ENCODE data around the gene MCOLN2.

Gene MCOLN2

DNA sequence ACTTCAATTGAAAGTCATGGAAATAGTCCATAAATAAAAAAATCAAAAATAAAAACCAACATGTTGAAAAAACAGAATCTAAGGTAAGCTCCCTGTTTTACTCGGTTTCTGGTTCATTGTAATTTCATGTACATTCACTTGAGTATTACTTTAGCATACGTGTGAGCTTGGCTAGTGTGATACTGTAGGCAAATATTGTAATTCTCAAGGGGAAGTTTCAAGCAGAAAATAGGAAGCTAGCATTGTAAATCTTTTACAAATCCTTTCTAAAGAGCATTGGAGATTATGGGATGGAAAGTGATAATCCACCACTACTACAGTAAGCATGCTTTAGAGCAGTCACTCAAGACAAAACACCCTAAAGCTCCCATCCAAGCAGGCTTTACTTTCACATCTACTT is 100.6 kb downstream of the MCOLN2 start:
- no peak for DNase-seq (ENCODE audit: low read depth)

DNA sequence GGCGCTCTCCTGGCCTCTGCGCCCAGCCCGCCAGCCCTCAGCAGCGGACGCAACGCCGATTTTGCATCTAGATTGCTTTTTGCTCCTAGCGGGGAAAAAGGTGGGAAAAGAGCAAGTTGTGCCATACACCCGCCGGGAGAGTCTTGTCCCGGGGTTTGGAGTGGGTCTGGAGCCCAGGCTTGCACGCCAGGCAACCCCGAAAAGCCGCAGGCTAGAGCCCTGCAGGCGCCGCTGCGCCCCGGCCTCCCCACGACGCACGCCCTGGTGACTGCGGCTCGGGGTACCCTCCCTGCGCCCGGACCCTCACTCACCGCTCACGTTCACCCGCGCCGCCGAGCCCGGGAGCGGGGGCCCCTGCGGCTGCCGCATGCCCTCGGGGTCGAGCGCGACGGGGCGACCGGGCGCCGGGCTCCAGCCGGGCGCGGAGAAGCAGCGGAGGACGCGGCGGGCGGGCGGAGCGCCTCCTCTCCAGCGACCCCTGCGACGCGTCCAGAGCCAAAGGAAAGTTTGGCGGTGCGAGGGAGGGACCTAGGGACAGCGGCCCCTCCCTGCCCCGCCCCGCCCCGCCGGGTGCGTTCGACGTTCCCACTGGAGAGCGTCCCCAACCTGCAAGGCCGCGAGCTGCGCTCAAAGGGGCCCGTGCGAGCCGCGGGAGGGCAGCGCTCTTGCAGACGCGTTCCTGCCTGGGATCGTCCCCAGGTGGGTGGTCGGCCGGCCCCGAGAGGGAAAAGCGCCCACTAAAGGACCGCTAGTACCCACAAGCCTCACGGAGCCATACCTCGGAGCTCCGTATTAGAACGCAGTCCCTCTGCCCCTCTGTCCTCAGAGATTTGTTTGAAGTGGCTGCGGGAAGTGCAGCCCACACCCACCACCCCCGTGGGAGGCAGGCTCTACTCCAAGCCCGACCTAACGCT is 104.0 kb downstream of the MCOLN2 start, which contains the start of gene LPAR3:
Gene LPAR3 (minus strand): TSS at position 502 of the 914 bp plus-strand sequence. CDS start 27,086 bp downstream, outside the sequence.
- no peak for DNase-seq (ENCODE audit: low read depth)

DNA sequence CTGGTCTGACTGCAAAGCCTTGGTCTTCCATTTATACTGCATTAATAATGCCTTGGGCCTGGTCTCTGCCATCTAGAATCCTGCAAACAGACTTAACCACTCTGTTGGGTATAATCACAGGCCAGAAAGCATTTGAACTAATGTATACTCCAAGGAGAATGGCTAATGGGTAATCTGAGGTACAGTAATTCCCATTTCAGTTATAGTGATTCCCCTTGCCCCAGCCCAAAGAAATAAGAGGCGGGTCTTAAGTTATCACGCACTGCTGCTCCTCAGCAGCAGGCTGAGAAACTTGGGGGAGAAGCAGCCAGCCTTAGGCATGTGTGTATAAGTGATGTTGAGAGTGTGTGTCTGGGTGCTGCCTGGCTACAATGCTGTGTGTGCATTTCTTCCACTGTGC is 106.3 kb downstream of the MCOLN2 start:
- no peak for DNase-seq (ENCODE audit: low read depth)

DNA sequence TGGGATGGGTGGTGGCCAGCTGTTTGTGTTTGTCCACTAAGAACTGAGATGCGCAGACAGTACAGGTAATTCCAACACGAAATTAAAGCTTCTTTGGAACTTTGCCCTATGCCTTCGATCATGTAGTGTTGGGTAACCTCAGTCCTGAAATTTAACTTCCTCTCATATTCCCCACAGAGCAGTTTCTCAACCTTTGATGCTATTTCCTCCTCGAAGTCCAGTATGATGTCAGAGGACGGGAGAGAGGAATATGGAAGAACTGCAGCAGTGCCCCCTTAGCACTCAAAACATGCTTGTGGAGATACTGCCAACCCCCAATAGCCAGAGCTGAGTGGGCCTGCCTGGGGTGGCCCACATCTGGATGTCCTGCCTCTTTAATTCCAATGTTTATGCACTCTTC is 107.5 kb downstream of the MCOLN2 start:
- no peak for DNase-seq (ENCODE audit: low read depth)

DNA sequence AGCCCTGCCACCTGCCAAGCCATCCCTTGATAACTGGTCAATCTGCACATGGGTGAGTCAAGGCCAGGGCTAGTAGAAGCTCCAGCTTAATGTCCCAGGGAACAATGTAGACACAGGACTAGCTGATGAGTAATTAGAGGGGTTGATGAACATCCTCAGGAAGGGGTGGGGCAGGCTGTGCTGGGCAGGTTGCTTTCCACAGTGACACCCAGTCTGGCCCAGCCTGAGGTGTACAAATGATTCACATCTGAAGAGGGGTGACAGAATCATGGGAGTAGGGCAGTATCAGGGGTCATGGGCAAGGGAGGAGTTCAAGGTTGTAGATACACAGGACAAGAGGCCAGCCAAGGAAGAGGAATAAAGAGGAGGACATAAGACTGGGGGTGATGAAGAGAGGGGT is 108.2 kb downstream of the MCOLN2 start:
- no peak for DNase-seq (ENCODE audit: low read depth)

DNA sequence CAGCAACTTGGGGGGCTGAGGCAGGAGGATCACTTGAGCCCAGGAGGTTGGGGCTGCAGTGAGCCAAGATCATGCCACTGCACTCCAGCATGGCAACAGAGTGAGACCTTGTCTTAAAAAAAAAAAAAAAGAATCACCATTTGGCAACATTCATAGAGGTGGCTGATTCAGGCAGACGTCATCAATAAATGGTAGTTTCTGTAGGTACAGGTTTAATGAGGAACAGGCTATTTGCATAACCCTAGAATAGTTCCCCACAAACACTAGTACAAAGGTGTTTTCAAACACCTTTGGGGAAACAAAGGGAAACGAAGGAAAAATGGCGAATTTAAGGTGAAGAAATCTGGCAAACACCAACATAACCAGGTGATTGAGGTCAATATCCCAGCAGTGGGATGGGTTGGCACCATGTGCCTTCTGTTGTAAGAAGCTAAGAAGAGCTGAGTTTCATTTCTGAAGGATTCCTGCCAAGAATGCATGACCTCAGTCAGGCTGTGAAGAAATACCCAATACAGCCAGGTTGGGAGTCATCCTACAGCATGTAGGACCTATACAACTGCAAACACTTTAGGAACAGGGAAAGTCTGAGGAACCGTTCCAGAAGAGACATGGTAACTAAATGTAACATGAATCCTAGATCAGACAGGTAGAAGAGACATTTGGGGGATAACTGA is 109.5 kb downstream of the MCOLN2 start:
- no peak for DNase-seq (ENCODE audit: low read depth)

DNA sequence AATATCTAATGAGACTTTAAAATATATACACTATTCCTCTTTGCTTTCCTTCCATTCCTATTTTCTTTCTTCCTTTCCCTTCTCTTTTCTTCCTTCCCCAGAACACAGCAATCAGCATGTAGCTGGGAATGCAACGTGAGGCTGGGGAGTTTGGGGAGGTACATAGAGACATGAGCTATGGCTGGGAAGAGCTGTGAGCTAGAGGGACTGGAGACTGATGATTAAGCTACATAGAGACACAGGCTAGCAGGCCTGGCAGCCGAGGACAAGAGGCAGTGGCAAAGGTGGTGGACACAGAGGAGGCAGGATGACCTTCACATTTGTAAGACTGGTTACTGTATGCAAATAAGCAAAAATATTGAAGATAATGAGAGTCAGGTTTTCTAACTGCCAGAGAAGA is 111.4 kb downstream of the MCOLN2 start:
- DNase-seq (ENCODE audit: low read depth): no peak

DNA sequence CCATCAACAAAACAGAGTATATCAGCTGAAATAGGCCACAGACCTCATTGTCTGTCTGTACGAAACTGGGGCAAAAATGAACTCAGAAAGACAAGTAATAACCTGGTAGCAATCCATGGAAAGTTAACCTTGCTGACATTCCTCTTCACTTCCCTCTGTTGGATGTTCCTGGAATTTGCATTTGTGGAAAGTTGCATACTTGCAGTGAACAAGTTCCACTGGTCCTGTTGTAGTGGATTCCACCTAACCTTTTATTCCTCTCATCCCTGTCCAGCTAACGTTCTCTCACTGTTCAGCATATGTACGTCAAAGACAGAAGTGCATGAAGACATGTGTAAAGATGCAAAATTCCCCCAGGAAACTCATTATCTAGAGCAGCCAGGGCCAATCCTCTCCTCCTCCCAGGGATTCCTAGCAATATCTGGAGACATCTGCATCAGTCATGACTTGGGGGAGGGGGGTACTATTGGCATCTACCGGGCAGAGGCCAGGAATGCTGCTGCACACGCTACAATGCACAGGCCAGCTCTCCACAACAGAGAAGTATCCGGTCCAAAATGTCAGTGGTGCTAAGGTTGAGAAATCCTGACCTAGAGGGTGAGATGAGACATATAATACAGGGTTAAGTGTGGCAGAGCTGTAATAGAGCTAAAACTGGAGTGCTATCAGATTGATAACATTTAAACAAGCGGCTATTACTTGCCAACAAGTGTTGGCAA is 112.1 kb downstream of the MCOLN2 start:
- no peak for DNase-seq (ENCODE audit: low read depth)

DNA sequence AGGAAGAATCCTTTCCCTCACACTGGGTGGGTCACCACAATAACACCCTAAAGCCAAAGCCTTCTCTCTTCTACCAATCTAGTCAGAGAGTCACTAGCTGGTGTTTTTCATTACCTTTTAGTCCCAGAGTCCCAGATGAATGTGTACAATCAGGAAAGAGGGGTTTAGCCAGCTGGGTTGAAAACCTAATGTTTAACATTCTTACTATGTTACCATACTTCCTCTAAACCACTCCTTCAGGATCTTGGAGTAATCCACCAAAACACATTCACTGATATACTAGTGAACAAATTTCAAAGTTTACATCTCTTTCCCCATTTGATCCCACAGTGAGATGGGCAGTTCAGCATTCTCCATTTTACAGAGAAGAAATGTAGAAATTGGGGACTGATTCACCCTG is 113.6 kb downstream of the MCOLN2 start:
- DNase-seq (ENCODE audit: low read depth): no peak

DNA sequence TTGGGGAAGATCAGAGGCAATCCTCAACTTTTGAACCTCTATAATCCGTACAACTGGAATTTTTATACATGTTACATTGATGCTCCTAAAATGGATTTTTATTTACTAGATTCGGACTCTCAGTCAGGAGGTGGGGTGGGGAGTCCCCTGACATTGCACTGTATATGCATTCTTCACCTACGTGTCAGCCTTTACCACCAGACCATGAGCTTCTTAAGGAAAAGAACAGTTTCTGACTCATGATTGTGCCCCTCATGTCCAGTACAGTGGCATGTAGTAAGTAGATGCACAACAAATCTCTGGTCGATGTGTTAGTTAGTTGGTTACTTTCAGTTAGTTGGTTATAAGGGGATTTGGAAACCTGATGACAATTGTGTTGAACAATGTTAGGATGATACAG is 119.3 kb downstream of the MCOLN2 start:
- no peak for DNase-seq (ENCODE audit: low read depth)

DNA sequence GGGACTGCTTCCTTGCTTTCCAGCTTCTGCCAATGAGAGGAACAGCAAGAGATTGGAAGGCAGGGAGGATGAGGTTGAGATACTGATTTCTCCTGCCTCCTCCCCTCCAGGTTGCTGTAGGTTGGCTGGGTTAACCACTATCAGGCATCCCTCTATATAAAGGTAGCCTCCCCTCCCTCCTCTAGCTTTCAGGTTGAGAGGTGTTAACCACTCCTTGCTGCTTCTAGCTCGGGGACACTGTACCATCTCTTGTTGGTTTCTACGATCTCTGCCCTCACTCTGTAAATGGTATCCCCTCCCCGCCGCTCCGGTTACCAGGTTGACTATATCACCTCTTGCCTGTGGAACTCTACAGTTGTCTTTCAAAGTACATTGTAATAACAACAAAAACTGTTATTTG is 120.6 kb downstream of the MCOLN2 start:
- no peak for DNase-seq (ENCODE audit: low read depth)
